Endometrial microvascular endothelial cells (primary cell): ENCODE results near the gene KCNH8. TPM values are rescaled to one million over a fixed set of nuclear protein-coding genes. Genes with fewer than 3 reads are reported as not detected.

Experiments used
- in situ Hi-C: cut with HindIII; loops from 2 replicates; pipeline ENCODE4 v1.10.0; 2017; ENCODE audit warnings: low sequenced_read_pairs, low pct_unique_long_range_greater_than_20kb; ENCODE audit errors: inconsistent ontology term
- total RNA-seq: library from RNA; depleted of rRNA; stranded (reverse); fragments of >200 nt; gene quantifications from one replicate; pipeline ENCODE4 v1.2.3, GENCODE V29; 2015; ENCODE audit errors: inconsistent ontology term

The KCNH8 gene
- total RNA-seq, 1 donor from 2014 or later, result not detected

GRCh38 chr3:19331931-19332330 is 183.6 kb downstream of the KCNH8 start:
- in situ Hi-C loops, result no loop called here

- in situ Hi-C loops, result no loop called here
Measured at GRCh38 chr3:19334120-19334519, 185.8 kb downstream of the KCNH8 start.

- in situ Hi-C loops, result no loop called here
Measured at GRCh38 chr3:19338769-19339168, 190.5 kb downstream of the KCNH8 start.

GRCh38 chr3:19342389-19342788 is 194.1 kb downstream of the KCNH8 start:
- in situ Hi-C loops, result no loop called here

GRCh38 chr3:19346759-19347158 is 198.4 kb downstream of the KCNH8 start:
- in situ Hi-C loops, result no loop called here

- in situ Hi-C loops, result no loop called here
Measured at GRCh38 chr3:19347671-19348070, 199.4 kb downstream of the KCNH8 start.

- in situ Hi-C loops, result no loop called here
Measured at GRCh38 chr3:19348500-19348899, 200.2 kb downstream of the KCNH8 start.

- in situ Hi-C loops, result no loop called here
Measured at GRCh38 chr3:19348941-19349564, 200.7 kb downstream of the KCNH8 start.

GRCh38 chr3:19357947-19358346 is 209.6 kb downstream of the KCNH8 start:
- in situ Hi-C loops, result no loop called here

GRCh38 chr3:19363071-19363470 is 214.8 kb downstream of the KCNH8 start:
- in situ Hi-C loops, result no loop called here

- in situ Hi-C loops, result no loop called here
Measured at GRCh38 chr3:19364148-19364547, 215.8 kb downstream of the KCNH8 start.

GRCh38 chr3:19365471-19365870 is 217.2 kb downstream of the KCNH8 start:
- in situ Hi-C loops, result no loop called here

- in situ Hi-C loops, result no loop called here
Measured at GRCh38 chr3:19384868-19385267, 236.6 kb downstream of the KCNH8 start.

GRCh38 chr3:19392150-19392549 is 243.8 kb downstream of the KCNH8 start:
- in situ Hi-C loops, result no loop called here

GRCh38 chr3:19394946-19395345 is 246.6 kb downstream of the KCNH8 start:
- in situ Hi-C loops, result no loop called here

GRCh38 chr3:19396726-19397125 is 248.4 kb downstream of the KCNH8 start:
- in situ Hi-C loops, result no loop called here

GRCh38 chr3:19399356-19399755 is 251.0 kb downstream of the KCNH8 start:
- in situ Hi-C loops, result no loop called here

GRCh38 chr3:19399836-19400235 is 251.5 kb downstream of the KCNH8 start:
- in situ Hi-C loops, result no loop called here

- in situ Hi-C loops, result no loop called here
Measured at GRCh38 chr3:19420159-19420558, 271.8 kb downstream of the KCNH8 start.

- in situ Hi-C loops, result no loop called here
Measured at GRCh38 chr3:19425825-19426224, 277.5 kb downstream of the KCNH8 start.

GRCh38 chr3:19427422-19428149 is 279.3 kb downstream of the KCNH8 start:
- in situ Hi-C loops, result no loop called here
